Heart right ventricle (tissue), 16 donors: Measurements from ENCODE around the gene COL26A1. TPM values are rescaled to one million over a fixed set of nuclear protein-coding genes. Genes with fewer than 3 reads are reported as not detected.

Experiments
- ATAC-seq, 8 donors: fragments of 200-7000 bp; cut with Tn5 transposase; one replicate each; pipeline ENCODE4 v1.9.1; 2020; ENCODE audit warnings: mild to moderate bottlenecking in 8 of 8, moderate library complexity in 8 of 8, moderate number of reproducible peaks in 1 of 8
- DNase-seq, 2 donors: peaks; one replicate each; pipeline ENCODE4 v3.0.0-alpha.2; 2020
- H3K27ac ChIP-seq, 10 donors: fragments of 200-600 bp; sonication (generic) in 2 of 10; one replicate each; pipeline versions ENCODE4 v1.5.0 to v1.8.0; 2020 to 2022; ENCODE audit warnings: mild to moderate bottlenecking in 3 of 10
- H3K27me3 ChIP-seq, 7 donors: fragments of 200-600 bp; one replicate each; pipeline ENCODE4 v1.8.0; 2021 to 2022; ENCODE audit warnings: mild to moderate bottlenecking in 2 of 7
- H3K36me3 ChIP-seq, 9 donors: fragments of 200-600 bp; sonication (generic) in 1 of 9; one replicate each; pipeline versions ENCODE4 v1.5.0 to v1.8.0; 2020 to 2022; ENCODE audit warnings: mild to moderate bottlenecking in 2 of 9
- H3K4me1 ChIP-seq, 9 donors: fragments of 200-600 bp; sonication (generic) in 1 of 9; one replicate each; pipeline versions ENCODE4 v1.5.0 to v1.8.0; 2020 to 2022; ENCODE audit warnings: mild to moderate bottlenecking in 4 of 9
- H3K4me3 ChIP-seq, 10 donors: fragments of 200-600 bp; sonication (generic) in 2 of 10; one replicate each; pipeline versions ENCODE4 v1.5.0 to v1.8.0; 2020 to 2022; ENCODE audit warnings: mild to moderate bottlenecking in 7 of 10, moderate library complexity in 2 of 10
- H3K9me3 ChIP-seq, 11 donors: fragments of 200-600 bp in 10 of 11; sonication (generic) in 2 of 11; one replicate each; pipeline versions ENCODE4 v1.5.0 to v1.8.0; 2013 to 2022; ENCODE audit warnings: mild to moderate bottlenecking in 2 of 11, control low read depth in 1 of 11, moderate library complexity in 1 of 11
- CTCF ChIP-seq, 9 donors: fragments of 200-600 bp; sonication (generic) in 2 of 9; IDR thresholded peaks; one replicate each; pipeline versions ENCODE4 v1.5.0 to v1.8.0; 2021 to 2022; ENCODE audit warnings: antibody characterized with exemption in 9 of 9, mild to moderate bottlenecking in 5 of 9, moderate library complexity in 1 of 9
- WGBS, 2 donors: extraction: QIAGEN DNeasy Blood & Tissue Kit; methylation state at CpG; one replicate each; pipeline ENCODE4 v1.1.7; 2013; ENCODE audit warnings: inconsistent platforms in 1 of 2; 5-methylcytosine and 5-hydroxymethylcytosine counted together
- intact Hi-C, 10 donors: fragments of 100-400 bp; cut with DNase I; formaldehyde crosslinking; loops; one replicate each; pipeline versions ENCODE4 v1.11.1 to v1.14.2; 2022
- polyA plus RNA-seq, 2 donors: library from polyadenylated mRNA; stranded (reverse); fragments of 200-250 nt; gene quantifications; one replicate each; pipeline ENCODE4 v1.2.3, GENCODE V29; 2013
- total RNA-seq, 10 donors: library from RNA; stranded (reverse); fragmentation: NEBNext Ultra II Directional in 3 of 10; extraction: Animal tissue kit (Norgen Biotek cat#: 25700) in 3 of 10; gene quantifications; one replicate each; pipeline versions ENCODE4 v1.2.1 to v1.2.4, GENCODE V29; 2021 to 2023
- donor health status: Arrhythmogenic right ventricular cardiomyopathy.
- donor health status: ischemic (EF 13 %, LVEDD 7.1; RV severe dilation, severe dysfunction).
- donor health status: healthy with polysubstance abuse.
- donor health status: DM: no; HTN: yes; CAD: no.
- donor health status: DM: no; HTN: no; CAD: no.
- donor health status: ischemic (EF 25% LVEDD 6.9; RV normal size, moderate dysfunction).
- donor health status: ischemic (EF 25% LVEDD 5.7; RV mildly dilated, moderate dysfunction).
- donor health status: healthy.
- donor health status: DM: yes; HTN: yes; CAD: no.
- donor health status: Ischemic cardiomyopathy.
- donor health status: ischemic (EF 35%, LVEDD 5.7; RV mildly dilated, moderate dysfunction).
- donor health status: nonischemic (EF 11% LVEDD 7.7; RV severe dilation, severe dysfunction).
- donor health status: DM: yes; HTN: yes; CAD: no.
- donor health status: PGD.
- donor health status: ischemic (EF 29% LVEDD 5.4; RV normal size, mild dysfunction).
- donor health status: nonischemic (EF 23%, LVEDD 6.1; RV moderate dilation, normal function).

Gene COL26A1
- total and polyA plus RNA-seq, 12 donors: 0.07 to 0.50 TPM; not detected in 10

GRCh38 chr7:101542527-101543241 lies 180.0 kb downstream of the COL26A1 start:
- Histone ChIP-seq H3K27ac (no peak overlapping the region), H3K4me1 (peaks cover 0 to 11% (median 0%) of the 10 kb centered on the region in 9 donors), H3K27me3 (peaks cover 0 to 9% (median 0%) of the 10 kb centered on the region in 7 donors), H3K9me3 (no peaks in the 10 kb centered on the region), H3K36me3 (no peaks in the 10 kb centered on the region), H3K4me3 (no peak overlapping the region)
- intact Hi-C loops: loop anchor here (1.0 to 10.0 kb wide), 8 partner anchors 145 to 852 kb away; partner anchors contain the start of genes COL26A1 (in 1 of the 10) and PRKRIP1 (in 1 of the 10)
- 28 to 29% methylated on average over 16 of the region's 16 CpGs for WGBS, 2 donors
- TF ChIP-seq CTCF (IDR thresholded peaks at IDR 0.05): peak; percentile 83 to 94 (median 88)
- ATAC-seq (peak; percentile 9 to 61 (median 32)), DNase-seq (peak; percentile 47 to 55)

GRCh38 chr7:101543242-101543766 lies 180.6 kb downstream of the COL26A1 start:
- Histone ChIP-seq H3K9me3 (no peaks in the 10 kb centered on the region), H3K27me3 (peaks cover 0 to 9% (median 0%) of the 10 kb centered on the region in 7 donors), H3K36me3 (no peaks in the 10 kb centered on the region), H3K27ac (no peak overlapping the region), H3K4me1 (peaks cover 0 to 11% (median 0%) of the 10 kb centered on the region in 9 donors), H3K4me3 (no peak overlapping the region)
- 46 to 61% methylated on average over 5 of the region's 5 CpGs for WGBS, 2 donors
- TF ChIP-seq CTCF (IDR thresholded peaks at IDR 0.05): no peak
- ATAC-seq (no peak), DNase-seq (no peak)
- intact Hi-C loops: loop anchor here in 9 of 10 donors (1.0 to 10.0 kb wide), 8 partner anchors 144 to 851 kb away; partner anchors contain the start of genes COL26A1 (in 1 of the 9) and PRKRIP1 (in 1 of the 9)

- 86 to 94% methylated on average over 10 of the region's 10 CpGs for WGBS, 2 donors
- no peaks in the 10 kb centered on the region for H3K9me3 ChIP-seq
- DNase-seq (no peak), ATAC-seq (no peak)
- intact Hi-C loops: loop anchor here in 9 of 10 donors (1.0 to 10.0 kb wide), 8 partner anchors 143 to 851 kb away; partner anchors contain the start of genes COL26A1 (in 1 of the 9) and PRKRIP1 (in 1 of the 9)
- no peak overlapping the region for H3K4me3 ChIP-seq
- peaks cover 0 to 13% (median 0%) of the 10 kb centered on the region in 7 donors for H3K27me3 ChIP-seq
- no peaks in the 10 kb centered on the region for H3K36me3 ChIP-seq
- no peak overlapping the region for H3K27ac ChIP-seq
- H3K4me1 ChIP-seq: peaks cover 0 to 7% (median 0%) of the 10 kb centered on the region in 9 donors
- TF ChIP-seq CTCF (IDR thresholded peaks at IDR 0.05): no peak
Measured at GRCh38 chr7:101543846-101544245, 181.2 kb downstream of the COL26A1 start.

GRCh38 chr7:101545441-101546190 lies 182.9 kb downstream of the COL26A1 start:
- no peak for TF ChIP-seq CTCF (IDR thresholded peaks at IDR 0.05)
- intact Hi-C loops: loop anchor here in 1 of 10 donors (10.0 kb wide), 1 partner anchor 849 kb away; the partner anchor contains the start of gene PRKRIP1
- 88 to 92% methylated on average over 10 of the region's 10 CpGs for WGBS, 2 donors
- ATAC-seq (no peak), DNase-seq (no peak)
- no peaks in the 10 kb centered on the region for H3K36me3 ChIP-seq
- H3K4me1 ChIP-seq: peaks cover 0 to 5% (median 0%) of the 10 kb centered on the region in 9 donors
- H3K4me3 ChIP-seq: no peak overlapping the region
- no peak overlapping the region for H3K27ac ChIP-seq
- H3K9me3 ChIP-seq: no peaks in the 10 kb centered on the region
- H3K27me3 ChIP-seq: peaks cover 0 to 22% (median 0%) of the 10 kb centered on the region in 7 donors
